Natural killer cell (primary cell): ENCODE results near the gene IGFBP7. TPM values are rescaled to one million over a fixed set of nuclear protein-coding genes. Genes with fewer than 3 reads are reported as not detected.
"Not testable (repeated sequence)": the region's sequence is repeated elsewhere in the genome, so short reads cannot be mapped to it uniquely, and the experiment has no call there.

ENCODE experiments used
- ATAC-seq, 3 donors: fragments of 150-1000 bp in 2 of 3; fragments of 200-7000 bp in 1 of 3; cut with Tn5 transposase; 1 replicate in 1 of 3; 2 replicates in 2 of 3; pipeline ENCODE4 v1.10.0; 2021; ENCODE audit warnings: mild to moderate bottlenecking in 2 of 3, moderate library complexity in 2 of 3
- DNase-seq, 2 donors: peaks; one replicate each; pipeline versions ENCODE4 v3.0.0 to v3.0.0-alpha.2; 2013 to 2021; ENCODE audit warnings: mixed read lengths in 1 of 2
- H3K27ac ChIP-seq: one replicate; pipeline ENCODE4 v1.5.1; 2013; ENCODE audit warnings: mild to moderate bottlenecking, low read length
- H3K27me3 ChIP-seq: one replicate; pipeline ENCODE4 v1.6.1; 2013; ENCODE audit warnings: low read length; ENCODE audit not compliant: control insufficient read depth, insufficient read depth
- H3K36me3 ChIP-seq: one replicate; pipeline ENCODE4 v1.6.1; 2013; ENCODE audit warnings: low read length; ENCODE audit not compliant: control insufficient read depth, insufficient read depth
- H3K4me1 ChIP-seq: one replicate; pipeline ENCODE4 v1.6.1; 2013; ENCODE audit warnings: low read length; ENCODE audit not compliant: control insufficient read depth, insufficient read depth
- H3K4me3 ChIP-seq: one replicate; pipeline ENCODE4 v1.5.1; 2013; ENCODE audit warnings: low read length
- H3K9me3 ChIP-seq: one replicate; pipeline ENCODE4 v1.6.1; 2013; ENCODE audit warnings: low read length; ENCODE audit not compliant: control insufficient read depth, insufficient read depth
- H3K27ac Mint-ChIP-seq, 2 donors: one replicate each; pipeline ENCODE4 v1.8.0; 2022; ENCODE audit warnings: mild to moderate bottlenecking in 2 of 2, mixed read lengths in 2 of 2, moderate library complexity in 1 of 2
- H3K27me3 Mint-ChIP-seq, 2 donors: one replicate each; pipeline ENCODE4 v1.8.0; 2022; ENCODE audit warnings: low read depth in 2 of 2, mixed read lengths in 2 of 2
- H3K36me3 Mint-ChIP-seq: one replicate; pipeline ENCODE4 v1.8.0; 2022; ENCODE audit warnings: mixed read lengths
- H3K4me1 Mint-ChIP-seq, 2 donors: one replicate each; pipeline ENCODE4 v1.8.0; 2022; ENCODE audit warnings: mixed read lengths in 2 of 2
- H3K4me3 Mint-ChIP-seq: one replicate; pipeline ENCODE4 v1.8.0; 2022; ENCODE audit warnings: mild to moderate bottlenecking, moderate library complexity, mixed read lengths
- H3K9me3 Mint-ChIP-seq, 2 donors: one replicate each; pipeline ENCODE4 v1.8.0; 2022; ENCODE audit warnings: mixed read lengths in 2 of 2
- CTCF ChIP-seq: fragments of 200-600 bp; IDR thresholded peaks from one replicate; pipeline ENCODE4 v1.8.0; 2022; ENCODE audit warnings: antibody characterized with exemption
- WGBS: methylation state at CpG from one replicate; pipeline ENCODE4 v1.1.7; 2013; ENCODE audit warnings: missing lambda C conversion rate; ENCODE audit not compliant: insufficient coverage; 5-methylcytosine and 5-hydroxymethylcytosine counted together
- intact Hi-C: fragments of 100-400 bp; cut with micrococcal nuclease; formaldehyde crosslinking; loops from one replicate; pipeline ENCODE4 v1.14.2; 2022
- total RNA-seq, 4 donors: library from RNA; stranded (reverse); fragments of 120-200 nt in 1 of 4; gene quantifications; one replicate each; pipeline versions ENCODE4 v1.2.3 to v1.2.4, GENCODE V29; 2013 to 2022

Gene IGFBP7
- total RNA-seq, 3 donors from 2014 or later (not counting 1 experiment from before 2014, with no cell fraction given) = 88.8 to 107 (median 101) TPM

- H3K9me3 Mint-ChIP-seq = no peaks in the 10 kb centered on the region
- peaks cover 40 to 44% of the 10 kb centered on the region in 2 donors for H3K4me1 Mint-ChIP-seq
- Histone ChIP-seq H3K36me3 (no peaks in the 10 kb centered on the region), H3K4me3 (no peak overlapping the region), H3K9me3 (no peaks in the 10 kb centered on the region), H3K27me3 (no peaks in the 10 kb centered on the region), H3K4me1 (no peaks in the 10 kb centered on the region), H3K27ac (no peak overlapping the region)
- DNase-seq (no peak), ATAC-seq (no peak)
- peak overlapping the region; percentile 1 to 5 for H3K27ac Mint-ChIP-seq
- intact Hi-C loops = no loop called here
- H3K4me3 Mint-ChIP-seq = no peak overlapping the region
- TF ChIP-seq CTCF = no peak
- H3K27me3 Mint-ChIP-seq = no peaks in the 10 kb centered on the region
- 78% methylated on average over 3 of the region's 3 CpGs for WGBS
- no peaks in the 10 kb centered on the region for H3K36me3 Mint-ChIP-seq
Measured at GRCh38 chr4:57051095-57051494, 59.1 kb downstream of the IGFBP7 start.

DNA sequence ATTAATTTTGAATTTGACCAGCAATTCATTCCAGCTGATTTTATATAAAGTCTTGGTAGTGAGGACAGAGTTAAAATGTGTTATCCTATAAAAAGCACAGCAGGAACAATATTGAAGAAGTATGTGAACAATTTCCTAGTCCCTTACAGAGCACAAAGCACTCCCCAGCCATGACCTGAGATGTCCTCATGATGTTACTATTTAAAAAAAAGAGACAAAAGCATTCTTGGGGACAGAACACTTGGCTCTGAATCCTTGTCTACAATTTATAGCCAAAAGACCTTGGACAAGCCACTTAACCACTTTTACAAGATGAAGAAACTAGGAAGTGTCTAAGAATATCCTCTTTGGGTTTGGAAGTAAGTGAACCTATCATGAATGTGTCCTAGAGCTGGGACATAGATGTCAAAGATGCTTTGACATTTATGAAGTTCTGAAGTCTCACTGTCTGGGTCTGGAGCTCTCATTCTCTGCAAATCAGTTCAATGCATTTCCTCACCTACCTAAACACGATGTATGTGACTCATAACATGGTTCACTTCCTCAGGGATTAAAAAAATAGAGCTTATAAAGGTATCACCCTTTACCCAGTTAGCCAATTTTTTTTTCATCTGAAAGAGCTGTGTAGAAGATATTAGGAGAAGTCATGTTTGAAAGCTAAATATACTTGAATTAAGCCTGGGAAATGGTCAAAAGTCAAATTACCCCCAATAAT, 61.4 kb downstream of the IGFBP7 start:
- ATAC-seq (no peak), DNase-seq (no peak)
- Mint-ChIP-seq H3K36me3 (no peaks in the 10 kb centered on the region), H3K27me3 (no peaks in the 10 kb centered on the region), H3K4me1 (peaks cover 43 to 48% of the 10 kb centered on the region in 2 donors), H3K4me3 (no peak overlapping the region), H3K9me3 (no peaks in the 10 kb centered on the region), H3K27ac (no peak overlapping the region)
- Histone ChIP-seq H3K9me3 (no peaks in the 10 kb centered on the region), H3K4me1 (no peaks in the 10 kb centered on the region), H3K27ac (no peak overlapping the region), H3K36me3 (no peaks in the 10 kb centered on the region), H3K4me3 (no peak overlapping the region), H3K27me3 (no peaks in the 10 kb centered on the region)
- intact Hi-C loops = no loop called here
- WGBS = no CpG with 5 or more reads among the region's 1 CpG
- no peak for TF ChIP-seq CTCF

GRCh38 chr4:57047046-57047445, 63.1 kb downstream of the IGFBP7 start:
- H3K4me3 ChIP-seq, H3K4me3 Mint-ChIP-seq, DNase-seq, H3K9me3 Mint-ChIP-seq, H3K9me3 ChIP-seq, H3K27me3 Mint-ChIP-seq, H3K27me3 ChIP-seq, H3K27ac ChIP-seq, intact Hi-C loops, H3K4me1 ChIP-seq, H3K36me3 ChIP-seq, ATAC-seq, H3K27ac Mint-ChIP-seq, H3K36me3 Mint-ChIP-seq: not testable (repeated sequence)
- 94% methylated on average over 5 of the region's 6 CpGs for WGBS
- H3K4me1 Mint-ChIP-seq = peaks cover 42 to 51% of the 10 kb centered on the region in 2 donors

- H3K36me3 Mint-ChIP-seq = peaks cover 7% of the 10 kb centered on the region
- ATAC-seq (no peak), DNase-seq (no peak)
- Histone ChIP-seq H3K4me3 (no peak overlapping the region), H3K4me1 (no peaks in the 10 kb centered on the region), H3K9me3 (no peaks in the 10 kb centered on the region), H3K27ac (no peak overlapping the region), H3K36me3 (no peaks in the 10 kb centered on the region), H3K27me3 (no peaks in the 10 kb centered on the region)
- WGBS = 83% methylated on average over 1 of the region's 1 CpG
- intact Hi-C loops = no loop called here
- H3K27ac Mint-ChIP-seq = peak overlapping the region in 1 of 2 donors; percentile 67
- no peak overlapping the region for H3K4me3 Mint-ChIP-seq
- peaks cover 41 to 47% of the 10 kb centered on the region in 2 donors for H3K4me1 Mint-ChIP-seq
- TF ChIP-seq CTCF = no peak
- H3K9me3 Mint-ChIP-seq = no peaks in the 10 kb centered on the region
- no peaks in the 10 kb centered on the region for H3K27me3 Mint-ChIP-seq
Measured at GRCh38 chr4:57044996-57045395, 65.2 kb downstream of the IGFBP7 start.
